NOMO-1 treated with dmso at 0.1 percent for 144 hours (cell line): ENCODE results near the gene CD79B.
"Not testable (repeated sequence)": the region's sequence is repeated elsewhere in the genome, so short reads cannot be mapped to it uniquely, and the experiment has no call there.

Experiments
- DNase-seq: peaks from one replicate; lab custom pipeline; 2025; ENCODE audit not compliant: unreplicated experiment; lab: John Stamatoyannopoulos, UW

Gene CD79B

DNA sequence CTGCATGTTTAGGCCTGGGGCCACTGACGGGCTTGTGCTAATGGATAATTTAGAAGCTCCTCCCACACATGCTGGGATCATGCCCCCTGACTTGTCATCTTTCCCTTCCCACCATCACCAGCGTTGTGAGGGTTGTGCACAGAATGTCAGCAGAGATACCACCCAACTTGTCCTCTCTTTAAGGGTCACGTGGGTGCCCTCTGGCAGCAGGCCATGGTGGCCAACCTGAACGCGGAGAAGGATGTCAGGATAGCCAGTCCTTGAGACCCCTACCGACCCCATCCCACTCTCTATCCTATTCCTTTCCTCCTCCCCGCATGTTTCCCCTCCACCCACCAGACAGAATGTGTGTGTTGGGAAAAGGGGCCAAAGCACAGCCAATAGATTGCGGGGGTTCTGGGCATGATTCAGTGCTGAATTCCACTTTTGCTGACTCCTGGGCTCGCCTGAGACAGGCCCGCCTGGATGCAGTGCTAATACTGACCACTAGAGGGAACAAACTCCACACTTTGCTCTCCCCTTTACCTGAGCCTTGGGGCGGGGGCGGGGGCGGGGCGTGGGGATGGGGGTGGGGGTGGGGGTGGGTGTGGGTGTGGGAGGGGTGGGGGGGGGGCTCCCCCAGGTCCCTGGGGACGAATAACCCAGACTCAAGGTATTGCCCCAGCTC is 50.1 kb downstream of the CD79B start, which contains the start of gene GH2:
GH2 (minus strand) TSS at position 10 of the 667 bp plus-strand sequence. CDS start 143 bp downstream, outside the sequence.
- no peak for DNase-seq

DNA sequence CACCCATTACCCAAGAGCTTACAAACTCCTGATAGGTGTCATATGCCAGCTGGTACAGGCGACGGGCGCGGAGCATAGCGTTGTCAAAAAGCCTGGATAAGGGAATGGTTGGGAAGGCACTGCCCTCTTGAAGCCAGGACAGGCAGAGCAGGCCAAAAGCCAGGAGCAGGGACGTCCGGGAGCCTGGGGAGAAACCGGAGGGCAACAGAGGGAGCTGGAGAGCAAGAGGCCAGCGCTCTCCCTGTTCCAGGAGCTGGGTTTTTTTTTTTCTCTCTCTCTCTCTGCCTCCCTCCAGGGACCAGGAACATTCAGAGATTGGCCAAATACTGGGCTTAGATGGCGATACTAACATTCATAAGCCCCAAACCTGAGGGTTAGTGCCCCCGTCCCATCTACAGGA is 50.8 kb downstream of the CD79B start:
- DNase-seq, result not testable (repeated sequence)

- DNase-seq, result no peak
Observed at GRCh38 chr17:63880706-63881105, 51.4 kb downstream of the CD79B start.
